BLaER1 treated with 17β-estradiol and CSF1 and Interleukin-3, amounts not matched to agents 10 nM and 100 nM (cell line): Measurements from ENCODE around the gene CSNK1D.

Source experiments
- H3K27ac ChIP-seq, 11 experiments: shearing (Covaris generic); formaldehyde crosslinking; 2 replicates each; pipeline ENCODE4 v1.8.1; 2022
- H3K27me3 ChIP-seq, 11 experiments: shearing (Covaris generic); formaldehyde crosslinking; 2 replicates each; pipeline ENCODE4 v1.8.1; 2022
- H3K36me3 ChIP-seq, 11 experiments: shearing (Covaris generic); formaldehyde crosslinking; 2 replicates each; pipeline ENCODE4 v1.8.1; 2022
- H3K4me1 ChIP-seq, 10 experiments: shearing (Covaris generic); formaldehyde crosslinking; 2 replicates each; pipeline ENCODE4 v1.8.1; 2022
- H3K4me2 ChIP-seq, 11 experiments: shearing (Covaris generic); formaldehyde crosslinking; 2 replicates each; pipeline ENCODE4 v1.8.1; 2022
- H3K4me3 ChIP-seq, 10 experiments: shearing (Covaris generic); formaldehyde crosslinking; 2 replicates each; pipeline ENCODE4 v1.8.1; 2022
- H3K9ac ChIP-seq, 11 experiments: shearing (Covaris generic); formaldehyde crosslinking; 2 replicates each; pipeline ENCODE4 v1.8.1; 2022
- H3K9me3 ChIP-seq, 11 experiments: shearing (Covaris generic); formaldehyde crosslinking; replicated peaks in 1 of 11; 2 replicates each; pipeline ENCODE4 v1.8.1; 2022
- H4K20me1 ChIP-seq, 11 experiments: shearing (Covaris generic); formaldehyde crosslinking; 2 replicates each; pipeline ENCODE4 v1.8.1; 2022
- Cebpa-rat ChIP-seq, 11 experiments: shearing (Covaris generic); IDR thresholded peaks; 2 replicates each; pipeline ENCODE4 v1.8.1; 2022

CSNK1D gene

DNA sequence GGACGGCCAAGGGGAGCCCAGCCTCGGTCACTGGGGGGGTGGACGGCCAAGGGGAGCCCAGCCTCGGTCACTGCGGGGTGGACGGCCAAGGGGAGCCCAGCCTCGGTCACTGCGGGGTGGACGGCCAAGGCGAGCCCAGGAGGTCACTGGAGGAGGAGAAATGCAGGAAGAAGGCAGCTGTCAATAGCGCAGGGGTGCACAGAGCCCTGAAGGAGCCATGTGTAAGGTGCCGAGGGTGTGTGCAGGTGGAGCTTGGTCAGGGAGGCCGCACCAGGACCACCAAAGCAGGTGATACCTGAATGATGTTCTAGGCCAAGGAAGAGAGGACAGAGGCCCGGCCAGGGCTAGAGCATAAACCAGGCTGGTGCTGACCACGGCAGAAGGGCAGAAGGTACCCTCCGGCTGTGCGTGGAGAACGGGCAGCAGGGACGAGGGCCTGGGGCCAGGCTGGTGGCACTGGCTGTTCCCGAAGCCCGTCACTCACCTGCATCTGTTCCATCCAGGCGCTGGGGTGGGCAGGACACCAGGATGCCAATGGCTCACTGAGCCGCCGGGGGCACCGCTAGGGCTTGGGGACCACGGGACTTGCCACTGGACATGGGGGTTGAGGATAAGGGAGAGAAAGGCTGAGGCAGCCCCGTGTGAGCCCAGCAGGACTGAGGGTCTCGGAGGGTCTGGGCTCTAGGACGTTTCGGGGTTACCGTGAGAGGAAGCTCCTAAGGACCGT lies 55.0 kb downstream of the CSNK1D start:
- Histone ChIP-seq H3K4me3 (peak overlapping the region in 2 of 10 experiments; percentile 3 to 9; a peak in 2 of 20 replicates), H3K4me1 (peaks cover 25 to 72% (median 50%) of the 10 kb centered on the region in 10 experiments), H3K27me3 (no peaks in the 10 kb centered on the region), H3K4me2 (peak overlapping the region in 6 of 11 experiments; percentile 74 to 98 (median 89); a peak in 11 of 22 replicates), H4K20me1 (no peaks in the 10 kb centered on the region), H3K9ac (peak overlapping the region in 7 of 11 experiments; percentile 46 to 85 (median 73); a peak in 10 of 22 replicates), H3K36me3 (no peaks in the 10 kb centered on the region), H3K9me3 (no peaks in the 10 kb centered on the region), H3K27ac (peak overlapping the region in 7 of 11 experiments; percentile 73 to 97 (median 92); a peak in 14 of 22 replicates)
- TF ChIP-seq Cebpa-rat (IDR thresholded peaks at IDR 0.05), result no peak

DNA sequence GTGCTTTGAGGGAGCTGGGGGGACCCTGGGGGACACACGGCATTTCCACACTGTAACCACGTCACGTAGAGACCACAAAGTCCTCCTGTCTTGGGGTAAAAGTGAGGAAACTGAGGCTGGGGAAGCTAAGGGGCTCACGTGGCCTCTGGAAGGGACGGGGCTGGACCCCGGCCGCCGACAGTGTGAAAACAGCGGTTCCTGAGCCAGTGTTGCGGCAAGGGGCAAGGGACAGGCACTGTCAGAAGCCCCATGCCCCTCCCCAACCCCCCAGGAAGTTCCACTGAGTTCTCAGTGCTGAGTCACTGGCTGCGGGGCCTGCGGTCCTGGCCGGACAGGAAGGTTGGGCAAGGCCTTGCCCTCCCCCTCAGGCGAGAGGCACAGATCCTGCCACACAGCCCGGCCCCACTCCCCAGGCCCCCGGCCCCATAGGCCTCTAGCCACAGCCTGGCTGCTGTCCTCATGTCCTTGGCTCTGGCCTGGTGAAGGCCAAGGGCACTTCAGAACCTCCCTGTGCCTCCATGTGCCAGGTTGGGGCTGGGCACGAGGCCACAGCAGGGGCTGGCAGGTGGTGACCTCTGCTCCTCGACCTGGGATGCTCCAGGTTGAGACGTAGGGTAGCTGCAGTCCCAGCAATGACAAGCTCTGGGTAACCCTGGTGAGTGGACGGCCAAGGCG lies 55.8 kb downstream of the CSNK1D start:
- peak overlapping the region; percentile 44 to 97 (median 82) for H3K27ac ChIP-seq

DNA sequence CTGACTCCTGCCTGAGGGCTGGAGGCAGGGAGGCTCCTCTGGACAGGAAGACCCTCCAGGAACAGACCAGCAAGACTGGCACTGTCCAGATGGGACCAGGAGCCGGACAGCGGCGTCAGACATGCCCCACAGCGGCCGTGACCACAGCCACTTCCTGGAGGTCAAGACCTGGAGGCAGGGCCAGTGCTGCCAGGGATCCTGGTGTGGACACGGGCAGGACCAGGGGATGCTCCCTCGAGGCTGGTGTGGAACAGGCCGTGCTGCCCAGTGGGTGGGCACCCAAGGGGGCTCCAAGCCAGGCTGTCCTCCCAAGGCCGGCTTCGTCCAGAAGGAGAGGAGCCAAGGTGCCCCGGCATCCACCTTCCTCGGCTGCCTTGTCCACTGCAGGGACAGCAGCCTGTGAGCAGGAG lies 56.4 kb downstream of the CSNK1D start:
- H3K27ac ChIP-seq, result peak overlapping the region; percentile 44 to 97 (median 82)
- H3K9ac ChIP-seq, result peak overlapping the region; percentile 7 to 85 (median 73); a peak in 21 of 22 replicates
- H3K4me2 ChIP-seq, result peak overlapping the region; percentile 58 to 98 (median 83)

More for the DNA sequence above, 55.8 kb downstream of the CSNK1D start:
- Histone ChIP-seq H3K4me1 (peaks cover 32 to 76% (median 57%) of the 10 kb centered on the region in 10 experiments), H3K9me3 (no peaks in the 10 kb centered on the region), H3K4me3 (peak overlapping the region in 3 of 10 experiments; percentile 22 to 27 (median 22); a peak in 2 of 20 replicates), H3K36me3 (no peaks in the 10 kb centered on the region), H3K4me2 (peak overlapping the region; percentile 58 to 98 (median 83)), H3K9ac (peak overlapping the region; percentile 7 to 85 (median 73); a peak in 20 of 22 replicates), H3K27me3 (peaks cover 0 to 5% (median 0%) of the 10 kb centered on the region in 11 experiments; a peak in 2 of 22 replicates), H4K20me1 (no peaks in the 10 kb centered on the region)
- no peak for TF ChIP-seq Cebpa-rat (IDR thresholded peaks at IDR 0.05)

DNA sequence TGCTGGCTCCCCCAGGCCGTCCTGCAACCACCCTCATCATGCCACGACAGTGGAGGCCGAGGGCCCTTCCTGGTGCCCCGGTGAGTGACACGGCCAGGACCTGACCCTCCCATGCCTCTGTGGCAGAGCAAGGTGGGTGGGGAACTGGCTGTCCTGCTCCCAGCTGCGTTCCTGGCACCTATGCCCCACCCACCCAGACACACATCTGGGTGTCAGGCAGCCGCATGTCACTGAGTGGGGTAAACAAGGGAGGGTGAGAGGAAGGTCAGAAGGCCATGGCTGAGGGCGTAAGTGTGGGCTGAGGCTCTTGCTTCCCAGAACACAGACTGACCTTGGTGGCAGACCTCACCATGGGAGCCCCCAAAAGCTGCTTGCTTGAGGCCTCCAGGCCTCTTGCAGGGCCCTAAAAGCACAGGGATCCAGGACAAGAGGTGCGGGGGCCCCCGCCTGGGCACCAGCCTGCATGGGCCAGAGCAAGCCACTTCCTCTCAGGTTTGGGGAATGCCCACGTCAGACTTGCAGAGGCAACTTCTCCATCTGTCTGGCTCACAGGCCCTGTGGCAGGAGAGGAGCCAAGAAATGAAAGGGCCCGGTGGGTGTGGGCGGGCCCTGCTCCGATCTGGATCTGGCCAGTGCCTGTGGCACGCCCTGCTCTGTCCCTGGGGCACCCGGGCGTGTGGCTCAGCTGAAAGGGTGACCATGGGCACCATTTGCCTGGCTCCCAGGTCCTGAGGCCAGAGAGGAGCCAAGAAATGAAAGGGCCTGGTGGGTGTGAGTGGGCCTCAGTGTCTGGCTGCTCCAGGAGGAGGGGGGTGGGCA lies 57.0 kb downstream of the CSNK1D start:
- Histone ChIP-seq H3K4me2 (peak overlapping the region; percentile 58 to 98 (median 83)), H3K36me3 (no peaks in the 10 kb centered on the region), H3K9ac (peak overlapping the region; percentile 7 to 85 (median 73)), H4K20me1 (no peaks in the 10 kb centered on the region), H3K4me3 (peak overlapping the region in 3 of 10 experiments; percentile 22 to 27 (median 22); a peak in 3 of 20 replicates), H3K9me3 (no peaks in the 10 kb centered on the region), H3K4me1 (peaks cover 39 to 80% (median 63%) of the 10 kb centered on the region in 10 experiments), H3K27me3 (peaks cover 0 to 5% (median 0%) of the 10 kb centered on the region in 11 experiments; a peak in 3 of 22 replicates), H3K27ac (peak overlapping the region; percentile 44 to 97 (median 82))
- no peak for TF ChIP-seq Cebpa-rat (IDR thresholded peaks at IDR 0.05)

More for the DNA sequence above, 56.4 kb downstream of the CSNK1D start:
- Histone ChIP-seq H3K4me3 (peak overlapping the region in 3 of 10 experiments; percentile 22 to 27 (median 22); a peak in 3 of 20 replicates), H3K4me1 (peaks cover 33 to 74% (median 57%) of the 10 kb centered on the region in 10 experiments), H3K27me3 (peaks cover 0 to 5% (median 0%) of the 10 kb centered on the region in 11 experiments; a peak in 2 of 22 replicates), H3K9me3 (no peaks in the 10 kb centered on the region), H3K36me3 (no peaks in the 10 kb centered on the region), H4K20me1 (no peaks in the 10 kb centered on the region)
- no peak for TF ChIP-seq Cebpa-rat (IDR thresholded peaks at IDR 0.05)

DNA sequence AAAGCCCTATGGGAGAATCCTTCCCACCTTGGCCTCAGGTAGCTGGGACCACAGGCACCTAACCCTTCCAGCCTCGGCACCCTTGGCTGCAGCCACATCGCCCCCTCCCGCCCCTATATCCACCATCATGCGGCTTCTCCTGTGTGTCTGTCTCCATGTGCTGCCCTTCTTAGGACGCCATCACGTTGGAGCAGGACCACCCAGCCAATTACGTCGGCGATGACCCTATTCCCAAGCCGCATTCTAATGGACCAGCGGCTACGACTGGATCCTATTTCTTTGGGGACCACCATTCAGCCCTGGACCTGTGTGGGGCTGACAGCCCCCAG lies 57.6 kb downstream of the CSNK1D start:
- no peaks in the 10 kb centered on the region for H3K9me3 ChIP-seq
- no peaks in the 10 kb centered on the region for H3K36me3 ChIP-seq
- peak overlapping the region; percentile 7 to 85 (median 73); a peak in 18 of 22 replicates for H3K9ac ChIP-seq
- H4K20me1 ChIP-seq, result no peaks in the 10 kb centered on the region
- peak overlapping the region; percentile 44 to 97 (median 82); a peak in 21 of 22 replicates for H3K27ac ChIP-seq
- H3K4me3 ChIP-seq, result peak overlapping the region in 2 of 10 experiments; percentile 8 to 22; a peak in 1 of 20 replicates
- peaks cover 0 to 5% (median 0%) of the 10 kb centered on the region in 11 experiments; a peak in 3 of 22 replicates for H3K27me3 ChIP-seq
- TF ChIP-seq Cebpa-rat (IDR thresholded peaks at IDR 0.05), result no peak
- peak overlapping the region; percentile 58 to 98 (median 83) for H3K4me2 ChIP-seq
- peaks cover 44 to 86% (median 69%) of the 10 kb centered on the region in 10 experiments for H3K4me1 ChIP-seq

DNA sequence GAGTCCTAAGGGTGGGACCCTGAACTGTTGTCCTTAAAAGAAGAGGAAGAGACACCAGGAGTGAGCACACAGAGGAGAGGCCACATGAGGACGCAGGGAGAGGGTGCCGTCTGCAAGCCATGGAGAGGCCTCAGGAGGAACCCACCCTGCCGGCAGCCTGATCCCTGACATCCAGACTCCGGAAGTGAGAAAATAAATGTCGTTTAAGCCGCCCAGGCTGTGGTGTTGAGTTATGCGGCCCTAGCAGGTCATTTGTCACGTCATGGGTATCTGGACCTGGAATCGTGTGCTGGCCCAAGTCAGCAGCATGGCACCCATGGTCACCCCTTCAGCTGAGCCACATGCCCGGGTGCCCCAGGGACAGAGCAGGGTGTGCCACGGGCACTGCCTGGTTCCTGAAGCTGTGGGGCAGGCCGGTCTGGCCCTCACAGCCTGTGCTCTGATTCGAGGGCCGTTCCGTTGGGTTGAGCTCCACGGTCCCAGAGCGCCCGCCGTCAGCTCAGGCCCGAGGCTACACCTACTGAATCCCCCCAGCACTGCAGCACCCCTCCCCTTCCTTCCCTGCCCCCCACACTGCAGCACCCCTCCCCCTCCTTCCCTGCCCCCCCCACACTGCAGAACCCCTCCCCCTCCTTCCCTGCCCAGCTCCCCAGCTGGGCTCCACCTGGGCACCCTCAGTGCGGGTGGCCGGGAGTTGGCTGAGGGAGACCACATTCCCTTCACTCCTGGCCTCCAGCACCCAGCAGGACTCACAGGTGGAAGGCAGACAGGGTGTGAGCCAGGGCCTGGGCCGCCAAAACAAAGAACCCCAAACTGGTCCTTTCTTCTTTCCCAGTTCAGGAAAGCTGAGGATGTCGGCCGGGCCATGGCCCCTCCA lies 58.2 kb downstream of the CSNK1D start:
- Histone ChIP-seq H3K4me3 (peak overlapping the region in 1 of 10 experiments; percentile 22; a peak in 1 of 20 replicates), H3K4me1 (peaks cover 45 to 91% (median 72%) of the 10 kb centered on the region in 10 experiments), H3K36me3 (no peaks in the 10 kb centered on the region), H3K27ac (peak overlapping the region in 9 of 11 experiments; percentile 35 to 97 (median 83); a peak in 17 of 22 replicates), H3K9me3 (no peaks in the 10 kb centered on the region), H3K9ac (peak overlapping the region in 7 of 11 experiments; percentile 23 to 85 (median 79); a peak in 10 of 22 replicates), H4K20me1 (no peaks in the 10 kb centered on the region), H3K4me2 (peak overlapping the region; percentile 58 to 98 (median 83); a peak in 21 of 22 replicates), H3K27me3 (peaks cover 0 to 5% (median 0%) of the 10 kb centered on the region in 11 experiments; a peak in 3 of 22 replicates)
- TF ChIP-seq Cebpa-rat (IDR thresholded peaks at IDR 0.05), result no peak

DNA sequence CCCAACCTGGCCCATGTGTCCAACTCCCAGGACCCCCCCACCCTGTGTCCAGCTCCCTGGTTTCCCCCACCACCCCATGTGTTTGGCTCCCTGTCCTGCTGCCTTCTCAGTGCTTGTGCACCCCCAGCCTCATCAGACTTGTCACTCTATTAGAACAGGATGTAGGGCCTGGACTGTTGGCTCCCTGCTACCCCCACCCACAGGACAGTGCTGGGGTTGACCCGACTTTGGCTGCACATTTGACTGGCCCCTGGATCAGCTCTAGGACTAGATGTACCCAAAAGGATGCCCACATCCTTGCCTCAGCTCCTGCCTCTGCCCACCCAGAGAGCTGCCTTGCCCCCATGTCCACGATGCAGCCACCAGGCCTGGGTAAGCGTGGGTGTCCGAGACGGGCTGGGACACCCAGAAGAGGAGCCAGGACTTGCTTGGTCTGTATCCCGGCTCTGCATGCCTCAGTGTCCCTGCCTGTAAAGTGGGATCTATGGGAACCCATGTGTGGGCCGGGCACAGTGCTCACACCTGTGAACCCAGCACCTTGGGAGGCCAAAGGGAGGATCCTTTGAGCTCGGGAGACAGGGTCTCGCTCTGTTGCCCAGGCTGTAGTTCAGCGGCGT lies 59.4 kb downstream of the CSNK1D start:
- no peak overlapping the region; a peak in 2 of 22 replicates for H3K9ac ChIP-seq
- H3K4me2 ChIP-seq, result peak overlapping the region in 8 of 11 experiments; percentile 20 to 84 (median 62); a peak in 13 of 22 replicates
- peaks cover 0 to 5% (median 0%) of the 10 kb centered on the region in 11 experiments; a peak in 3 of 22 replicates for H3K27me3 ChIP-seq
- no peaks in the 10 kb centered on the region for H3K9me3 ChIP-seq
- H4K20me1 ChIP-seq, result no peaks in the 10 kb centered on the region
- TF ChIP-seq Cebpa-rat (IDR thresholded peaks at IDR 0.05), result no peak
- H3K36me3 ChIP-seq, result no peaks in the 10 kb centered on the region
- H3K4me3 ChIP-seq, result no peak overlapping the region
- H3K4me1 ChIP-seq, result peaks cover 45 to 85% (median 67%) of the 10 kb centered on the region in 10 experiments
- peak overlapping the region in 5 of 11 experiments; percentile 43 to 97 (median 64); a peak in 8 of 22 replicates for H3K27ac ChIP-seq
